Stomach (tissue), 9 donors: Measurements from ENCODE around the gene HSD3B1. TPM values are rescaled to one million over a fixed set of nuclear protein-coding genes. Genes with fewer than 3 reads are reported as not detected.

Source experiments
- DNase-seq, 2 donors: peaks; one replicate each; pipeline versions ENCODE4 v3.0.0 to v3.0.0-alpha.2; 2013 to 2019
- H3K27ac ChIP-seq, 5 donors: fragments of 200-600 bp in 4 of 5; sonication (generic) in 4 of 5; one replicate each; pipeline ENCODE4 v1.5.1; 2013 to 2019; ENCODE audit warnings: mild to moderate bottlenecking in 1 of 5, moderate library complexity in 1 of 5
- H3K27me3 ChIP-seq, 3 donors: fragments of 200-600 bp; sonication (generic); one replicate each; pipeline ENCODE4 v1.5.1; 2017 to 2019; ENCODE audit warnings: mixed run types in 1 of 3
- H3K36me3 ChIP-seq, 4 donors: fragments of 200-600 bp; sonication (generic); 1 replicate in 3 of 4; 2 replicates in 1 of 4; pipeline ENCODE4 v1.5.1; 2016 to 2019
- H3K4me1 ChIP-seq, 4 donors: fragments of 200-600 bp; sonication (generic); one replicate each; pipeline ENCODE4 v1.5.1; 2016 to 2019
- H3K4me3 ChIP-seq, 4 donors: fragments of 200-600 bp; sonication (generic) in 3 of 4; one replicate each; pipeline ENCODE4 v1.5.1; 2016 to 2019; ENCODE audit warnings: mild to moderate bottlenecking in 1 of 4
- H3K9me3 ChIP-seq, 4 donors: fragments of 200-600 bp; sonication (generic); one replicate each; pipeline ENCODE4 v1.5.1; 2016 to 2019
- CTCF ChIP-seq, 7 experiments: fragments of 450-650 bp in 4 of 7; fragments of 200-600 bp in 3 of 7; sonication (generic) in 3 of 7; IDR thresholded peaks; one replicate each; pipeline ENCODE4 v1.5.1; 2016 to 2019; ENCODE audit warnings: antibody characterized with exemption in 7 of 7, control low read depth in 2 of 7, mild to moderate bottlenecking in 1 of 7
- EP300 ChIP-seq: sonication (generic); formaldehyde crosslinking; IDR thresholded peaks from one replicate; pipeline ENCODE4 v1.6.1; 2017; ENCODE audit warnings: antibody characterized with exemption
- POLR2A ChIP-seq, 4 donors: fragments of 450-650 bp; IDR thresholded peaks; one replicate each; pipeline ENCODE4 v1.6.1; 2016; ENCODE audit warnings: antibody characterized with exemption in 4 of 4, control low read depth in 2 of 4, mild to moderate bottlenecking in 1 of 4, moderate library complexity in 1 of 4
- POLR2AphosphoS5 ChIP-seq, 3 donors: sonication (generic); formaldehyde crosslinking; IDR thresholded peaks; one replicate each; pipeline ENCODE4 v1.6.1; 2016; ENCODE audit warnings: antibody characterized with exemption in 3 of 3
- WGBS, 5 donors: extraction: QIAGEN DNeasy Blood & Tissue Kit in 3 of 5; methylation state at CpG; one replicate each; pipeline versions ENCODE4 v1.1.5 to v1.1.7; 2013 to 2018; 5-methylcytosine and 5-hydroxymethylcytosine counted together
- intact Hi-C: fragments of 100-400 bp; cut with DNase I; formaldehyde crosslinking; loops from one replicate; pipeline ENCODE4 v1.15.1; 2023; ENCODE audit warnings: low total_unique reads
- polyA plus RNA-seq, 3 donors: library from polyadenylated mRNA; stranded (reverse); fragments of 200-250 nt; gene quantifications; one replicate each; pipeline ENCODE4 v1.2.3, GENCODE V29; 2013
- total RNA-seq, 5 donors: library from RNA; depleted of rRNA; stranded (reverse); fragments of >200 nt; gene quantifications; one replicate each; pipeline versions ENCODE4 v1.1.0 to v1.2.3, GENCODE V29; 2014 to 2016
- donor health status: healthy with polysubstance abuse.
- donor health status: Bipolar disorder and iron deficiency.
- donor health status: healthy.

HSD3B1 gene
- total and polyA plus RNA-seq, 8 donors, result not detected

GRCh38 chr1:119477710-119478109, 29.3 kb upstream of the HSD3B1 start:
- no peaks in the 10 kb centered on the region for H3K9me3 ChIP-seq
- 89 to 96% (median 95%) methylated on average over 5 of the region's 5 CpGs for WGBS, 5 donors
- no peaks in the 10 kb centered on the region for H3K4me1 ChIP-seq
- no peaks in the 10 kb centered on the region for H3K27me3 ChIP-seq
- no peaks in the 10 kb centered on the region for H3K36me3 ChIP-seq
- H3K27ac ChIP-seq, result no peak overlapping the region
- TF ChIP-seq POLR2AphosphoS5 (IDR thresholded peaks at IDR 0.05), result no peak
- no peak for TF ChIP-seq CTCF (IDR thresholded peaks at IDR 0.05)
- no peak for TF ChIP-seq POLR2A (IDR thresholded peaks at IDR 0.05)
- TF ChIP-seq EP300, result no peak
- intact Hi-C loops, result no loop called here
- DNase-seq, result no peak
- H3K4me3 ChIP-seq, result no peak overlapping the region

GRCh38 chr1:119480175-119480574, 26.8 kb upstream of the HSD3B1 start:
- no peaks in the 10 kb centered on the region for H3K4me1 ChIP-seq
- intact Hi-C loops, result no loop called here
- DNase-seq, result no peak
- H3K27me3 ChIP-seq, result no peaks in the 10 kb centered on the region
- H3K27ac ChIP-seq, result no peak overlapping the region
- TF ChIP-seq POLR2AphosphoS5 (IDR thresholded peaks at IDR 0.05) (no peak), EP300 (no peak)
- WGBS, 5 donors, result 77 to 95% (median 90%) methylated on average over 2 of the region's 2 CpGs
- H3K36me3 ChIP-seq, result no peaks in the 10 kb centered on the region
- H3K4me3 ChIP-seq, result no peak overlapping the region
- H3K9me3 ChIP-seq, result no peaks in the 10 kb centered on the region

GRCh38 chr1:119481951-119482350, 25.1 kb upstream of the HSD3B1 start:
- Histone ChIP-seq H3K4me3 (no peak overlapping the region), H3K36me3 (no peaks in the 10 kb centered on the region), H3K9me3 (no peaks in the 10 kb centered on the region), H3K27ac (no peak overlapping the region), H3K27me3 (no peaks in the 10 kb centered on the region), H3K4me1 (no peaks in the 10 kb centered on the region)
- intact Hi-C loops, result no loop called here
- no peak for TF ChIP-seq CTCF (IDR thresholded peaks at IDR 0.05)
- TF ChIP-seq POLR2A (IDR thresholded peaks at IDR 0.05), result no peak
- no peak for TF ChIP-seq POLR2AphosphoS5 (IDR thresholded peaks at IDR 0.05)
- TF ChIP-seq EP300, result no peak
- DNase-seq, result no peak

GRCh38 chr1:119482517-119483425, 24.2 kb upstream of the HSD3B1 start:
- Histone ChIP-seq H3K27ac (no peak overlapping the region), H3K36me3 (no peaks in the 10 kb centered on the region), H3K9me3 (no peaks in the 10 kb centered on the region), H3K4me3 (no peak overlapping the region), H3K4me1 (no peaks in the 10 kb centered on the region), H3K27me3 (no peaks in the 10 kb centered on the region)
- no peak for TF ChIP-seq POLR2A (IDR thresholded peaks at IDR 0.05)
- no peak for TF ChIP-seq EP300
- TF ChIP-seq POLR2AphosphoS5 (IDR thresholded peaks at IDR 0.05), result no peak
- TF ChIP-seq CTCF (IDR thresholded peaks at IDR 0.05), result no peak
- intact Hi-C loops, result no loop called here
- DNase-seq, result no peak
- WGBS, 5 donors, result 70 to 82% (median 78%) methylated on average over 6 of the region's 6 CpGs
